Vagina (tissue), 2 donors: ENCODE results near the gene TGM6.

Experiments
- POLR2A ChIP-seq, 2 donors: fragments of 450-650 bp; IDR thresholded peaks; one replicate each; pipeline ENCODE4 v1.6.1; 2017; ENCODE audit warnings: antibody characterized with exemption in 2 of 2, mild to moderate bottlenecking in 2 of 2, moderate library complexity in 2 of 2
- POLR2AphosphoS5 ChIP-seq, 2 donors: sonication (generic); formaldehyde crosslinking; IDR thresholded peaks; one replicate each; pipeline ENCODE4 v1.9.0; 2017; ENCODE audit warnings: antibody characterized with exemption in 2 of 2, mild to moderate bottlenecking in 2 of 2, low read depth in 1 of 2; ENCODE audit not compliant: insufficient read depth in 1 of 2
- TF ChIP-seq, protein P1 (sequence below), 3 experiments: fragments of 450-650 bp in 2 of 3; fragments of 200-600 bp in 1 of 3; sonication (generic) in 1 of 3; IDR thresholded peaks; one replicate each; pipeline ENCODE4 v1.5.1; 2017 to 2019; ENCODE audit warnings: antibody characterized with exemption in 3 of 3, mild to moderate bottlenecking in 2 of 3, moderate library complexity in 2 of 3

DNA sequence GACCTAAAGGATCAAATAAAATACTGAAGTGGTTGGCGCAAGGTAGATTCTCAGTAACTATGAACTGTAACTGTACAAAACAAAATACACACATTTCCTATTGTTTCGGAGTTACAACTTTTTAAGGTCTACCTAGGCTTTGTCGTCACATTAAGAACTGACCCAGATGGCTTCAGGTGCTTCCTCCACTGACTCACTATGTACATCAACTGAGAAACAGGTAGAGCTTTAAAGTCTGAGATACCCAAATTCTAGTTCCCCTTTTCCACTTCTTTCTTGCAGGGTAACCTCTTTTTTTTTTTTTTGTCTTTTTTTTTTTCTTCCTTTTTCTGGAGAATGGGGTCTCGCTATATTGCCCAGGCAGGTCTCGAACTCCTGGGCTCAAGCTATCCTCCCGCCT lies 84.4 kb downstream of the TGM6 start:
- TF ChIP-seq, protein P1, sequence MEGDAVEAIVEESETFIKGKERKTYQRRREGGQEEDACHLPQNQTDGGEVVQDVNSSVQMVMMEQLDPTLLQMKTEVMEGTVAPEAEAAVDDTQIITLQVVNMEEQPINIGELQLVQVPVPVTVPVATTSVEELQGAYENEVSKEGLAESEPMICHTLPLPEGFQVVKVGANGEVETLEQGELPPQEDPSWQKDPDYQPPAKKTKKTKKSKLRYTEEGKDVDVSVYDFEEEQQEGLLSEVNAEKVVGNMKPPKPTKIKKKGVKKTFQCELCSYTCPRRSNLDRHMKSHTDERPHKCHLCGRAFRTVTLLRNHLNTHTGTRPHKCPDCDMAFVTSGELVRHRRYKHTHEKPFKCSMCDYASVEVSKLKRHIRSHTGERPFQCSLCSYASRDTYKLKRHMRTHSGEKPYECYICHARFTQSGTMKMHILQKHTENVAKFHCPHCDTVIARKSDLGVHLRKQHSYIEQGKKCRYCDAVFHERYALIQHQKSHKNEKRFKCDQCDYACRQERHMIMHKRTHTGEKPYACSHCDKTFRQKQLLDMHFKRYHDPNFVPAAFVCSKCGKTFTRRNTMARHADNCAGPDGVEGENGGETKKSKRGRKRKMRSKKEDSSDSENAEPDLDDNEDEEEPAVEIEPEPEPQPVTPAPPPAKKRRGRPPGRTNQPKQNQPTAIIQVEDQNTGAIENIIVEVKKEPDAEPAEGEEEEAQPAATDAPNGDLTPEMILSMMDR (IDR thresholded peaks at IDR 0.05), result no peak
- TF ChIP-seq POLR2A (IDR thresholded peaks at IDR 0.05) (no peak), POLR2AphosphoS5 (IDR thresholded peaks at IDR 0.05; ENCODE audit: insufficient read depth in 1 of 2, low read depth in 1 of 2) (no peak)
